Neuronal stem cell (in vitro differentiated cells): ENCODE data around the gene SLC8B1.

Experiments
- DNase-seq: peaks from one replicate; pipeline ENCODE4 v3.0.0-alpha.2; 2013; ENCODE audit warnings: low spot score
- H2AFZ ChIP-seq: one replicate; pipeline ENCODE4 v1.6.1; 2013; ENCODE audit warnings: mild to moderate bottlenecking, low read length, inconsistent platforms
- H2AK5ac ChIP-seq: 2 replicates; pipeline ENCODE4 v1.6.1; 2013; ENCODE audit warnings: low read depth, mild to moderate bottlenecking, inconsistent platforms, low read length, moderate library complexity, mixed read lengths
- H2BK120ac ChIP-seq: 2 replicates; pipeline ENCODE4 v1.6.1; 2013; ENCODE audit warnings: low read depth, mild to moderate bottlenecking, inconsistent platforms, low read length, moderate library complexity, mixed read lengths
- H2BK12ac ChIP-seq: one replicate; pipeline ENCODE4 v1.6.1; 2013; ENCODE audit warnings: low read length, inconsistent platforms
- H2BK15ac ChIP-seq: 2 replicates; pipeline ENCODE4 v1.6.1; 2013; ENCODE audit warnings: mild to moderate bottlenecking, low read length, inconsistent platforms, mixed read lengths
- H2BK5ac ChIP-seq: one replicate; pipeline ENCODE4 v1.6.1; 2013; ENCODE audit warnings: inconsistent platforms, mild to moderate bottlenecking, low read length, moderate library complexity
- H3K14ac ChIP-seq: one replicate; pipeline ENCODE4 v1.6.1; 2013; ENCODE audit warnings: low read length, inconsistent platforms
- H3K18ac ChIP-seq: 2 replicates; pipeline ENCODE4 v1.6.1; 2013; ENCODE audit warnings: low read length, inconsistent platforms
- H3K23ac ChIP-seq: 2 replicates; pipeline ENCODE4 v1.6.1; 2013; ENCODE audit warnings: low read depth, mild to moderate bottlenecking, mixed read lengths, low read length, inconsistent platforms; ENCODE audit not compliant: poor library complexity
- H3K27ac ChIP-seq: replicated peaks from 3 replicates; pipeline ENCODE4 v1.5.1; 2013; ENCODE audit warnings: low read length, inconsistent platforms
- H3K27me3 ChIP-seq, 3 experiments: 2 replicates each; pipeline ENCODE4 v1.6.1; 2013; ENCODE audit warnings: low read length in 3 of 3, mild to moderate bottlenecking in 2 of 3, inconsistent platforms in 1 of 3, low read depth in 1 of 3, mixed read lengths in 1 of 3, moderate library complexity in 1 of 3; ENCODE audit not compliant: control insufficient read depth in 3 of 3, insufficient read depth in 3 of 3
- H3K36me3 ChIP-seq, 2 donors: replicated peaks in 1 of 2; 2 replicates each; pipeline ENCODE4 v1.6.1; 2013; ENCODE audit warnings: low read length in 2 of 2; ENCODE audit not compliant: control insufficient read depth in 2 of 2, insufficient read depth in 2 of 2
- H3K4ac ChIP-seq: 2 replicates; pipeline ENCODE4 v1.6.1; 2013; ENCODE audit warnings: inconsistent platforms, mild to moderate bottlenecking, low read length, moderate library complexity
- H3K4me1 ChIP-seq, 2 donors: 1 replicate in 1 of 2; 2 replicates in 1 of 2; pipeline ENCODE4 v1.6.1; 2013; ENCODE audit warnings: low read length in 2 of 2, low read depth in 1 of 2; ENCODE audit not compliant: control insufficient read depth in 2 of 2, insufficient read depth in 1 of 2
- H3K4me2 ChIP-seq: one replicate; pipeline ENCODE4 v1.6.1; 2013; ENCODE audit warnings: mild to moderate bottlenecking, low read length, inconsistent platforms; ENCODE audit not compliant: insufficient read depth, poor library complexity, severe bottlenecking
- H3K4me3 ChIP-seq, 2 donors: 2 replicates each; pipeline ENCODE4 v1.5.1; 2013; ENCODE audit warnings: low read length in 2 of 2, mild to moderate bottlenecking in 2 of 2, inconsistent platforms in 1 of 2, moderate library complexity in 1 of 2
- H3K79me1 ChIP-seq: one replicate; pipeline ENCODE4 v1.6.1; 2013; ENCODE audit warnings: low read depth, mild to moderate bottlenecking, inconsistent platforms, low read length, moderate library complexity
- H3K9ac ChIP-seq: one replicate; pipeline ENCODE4 v1.6.1; 2013; ENCODE audit warnings: mild to moderate bottlenecking, low read depth, low read length, inconsistent platforms; ENCODE audit not compliant: poor library complexity
- H3K9me3 ChIP-seq, 2 donors: replicated peaks in 1 of 2; 2 replicates each; pipeline versions ENCODE3 to v1.6.1; 2013; ENCODE audit warnings: low read length in 2 of 2, mild to moderate bottlenecking in 2 of 2, inconsistent platforms in 1 of 2, low read depth in 1 of 2, mixed read lengths in 1 of 2, moderate library complexity in 1 of 2; ENCODE audit not compliant: control insufficient read depth in 2 of 2, insufficient read depth in 1 of 2
- H4K8ac ChIP-seq: one replicate; pipeline ENCODE4 v1.6.1; 2013; ENCODE audit warnings: low read depth, mild to moderate bottlenecking, inconsistent platforms, low read length, moderate library complexity
- H4K91ac ChIP-seq: one replicate; pipeline ENCODE4 v1.6.1; 2013; ENCODE audit warnings: low read length, low read depth, mild to moderate bottlenecking, inconsistent platforms; ENCODE audit not compliant: poor library complexity
- WGBS, 2 donors: extraction: QIAGEN DNeasy Blood & Tissue Kit; methylation state at CpG; one replicate each; pipeline ENCODE4 v1.1.7; 2013; ENCODE audit warnings: missing lambda C conversion rate in 2 of 2, mixed read lengths in 1 of 2; ENCODE audit not compliant: insufficient read length in 2 of 2, insufficient replicate concordance in 1 of 2; ENCODE audit errors: extremely low coverage in 2 of 2; 5-methylcytosine and 5-hydroxymethylcytosine counted together

SLC8B1 gene

GRCh38 chr12:113332688-113333417 lies 2.1 kb downstream of the SLC8B1 start:
- Histone ChIP-seq H2BK12ac (no peak overlapping the region), H3K9me3 (peaks cover 0 to 5% of the 10 kb centered on the region in 2 donors), H3K4me1 (peaks cover 2 to 3% of the 10 kb centered on the region in 2 donors), H3K79me1 (no peaks in the 10 kb centered on the region), H2BK15ac (no peak overlapping the region), H2BK5ac (no peak overlapping the region), H3K4me2 (no peak overlapping the region), H3K27me3 (peaks cover 2 to 10% (median 2%) of the 10 kb centered on the region in 3 experiments), H3K14ac (no peak overlapping the region), H3K18ac (no peak overlapping the region), H4K8ac (no peak overlapping the region), H3K23ac (no peak overlapping the region), H2AFZ (no peak overlapping the region), H3K27ac (no peak overlapping the region), H3K9ac (no peak overlapping the region), H3K4me3 (no peak overlapping the region), H2AK5ac (no peak overlapping the region), H3K4ac (no peak overlapping the region), H2BK120ac (no peak overlapping the region), H4K91ac (no peak overlapping the region), H3K36me3 (no peaks in the 10 kb centered on the region)
- DNase-seq: no peak
- no CpG with 5 or more reads among the region's 17 CpGs for WGBS, 2 donors

- DNase-seq: no peak
- no peak overlapping the region for H3K9ac ChIP-seq
- H4K91ac ChIP-seq: no peak overlapping the region
- no peak overlapping the region for H3K18ac ChIP-seq
- H3K36me3 ChIP-seq: no peaks in the 10 kb centered on the region
- H2AK5ac ChIP-seq: no peak overlapping the region
- H3K14ac ChIP-seq: no peak overlapping the region
- H3K27ac ChIP-seq: no peak overlapping the region
- H3K79me1 ChIP-seq: no peaks in the 10 kb centered on the region
- H2BK12ac ChIP-seq: no peak overlapping the region
- peaks cover 2 to 3% of the 10 kb centered on the region in 2 donors for H3K4me1 ChIP-seq
- no peak overlapping the region for H2BK15ac ChIP-seq
- peaks cover 0 to 2% of the 10 kb centered on the region in 2 donors for H3K9me3 ChIP-seq
- no peak overlapping the region for H3K23ac ChIP-seq
- no peak overlapping the region for H3K4me2 ChIP-seq
- H2AFZ ChIP-seq: no peak overlapping the region
- H3K4ac ChIP-seq: no peak overlapping the region
- no CpG with 5 or more reads among the region's 2 CpGs for WGBS, 2 donors
- no peak overlapping the region for H3K4me3 ChIP-seq
- H2BK5ac ChIP-seq: no peak overlapping the region
- H2BK120ac ChIP-seq: no peak overlapping the region
- H3K27me3 ChIP-seq: peaks cover 0 to 10% (median 2%) of the 10 kb centered on the region in 3 experiments
- no peak overlapping the region for H4K8ac ChIP-seq
Observed at GRCh38 chr12:113330505-113330904, 4.4 kb downstream of the SLC8B1 start.

GRCh38 chr12:113329791-113330417 lies 5.0 kb downstream of the SLC8B1 start:
- Histone ChIP-seq H3K9ac (no peak overlapping the region), H3K36me3 (no peaks in the 10 kb centered on the region), H3K4me2 (no peak overlapping the region), H3K4me1 (peaks cover 2% of the 10 kb centered on the region in 2 donors), H2BK120ac (no peak overlapping the region), H2AFZ (no peak overlapping the region), H2BK12ac (no peak overlapping the region), H3K4ac (no peak overlapping the region), H2BK15ac (no peak overlapping the region), H3K14ac (no peak overlapping the region), H4K91ac (no peak overlapping the region), H3K27me3 (peaks cover 0 to 10% (median 2%) of the 10 kb centered on the region in 3 experiments), H3K23ac (no peak overlapping the region), H2BK5ac (peak overlapping the region; percentile 54), H3K79me1 (no peaks in the 10 kb centered on the region), H4K8ac (no peak overlapping the region), H2AK5ac (no peak overlapping the region), H3K18ac (no peak overlapping the region), H3K9me3 (peaks cover 0 to 2% of the 10 kb centered on the region in 2 donors), H3K27ac (no peak overlapping the region), H3K4me3 (no peak overlapping the region)
- no peak for DNase-seq
- WGBS, 2 donors: no CpG with 5 or more reads among the region's 1 CpG

DNA sequence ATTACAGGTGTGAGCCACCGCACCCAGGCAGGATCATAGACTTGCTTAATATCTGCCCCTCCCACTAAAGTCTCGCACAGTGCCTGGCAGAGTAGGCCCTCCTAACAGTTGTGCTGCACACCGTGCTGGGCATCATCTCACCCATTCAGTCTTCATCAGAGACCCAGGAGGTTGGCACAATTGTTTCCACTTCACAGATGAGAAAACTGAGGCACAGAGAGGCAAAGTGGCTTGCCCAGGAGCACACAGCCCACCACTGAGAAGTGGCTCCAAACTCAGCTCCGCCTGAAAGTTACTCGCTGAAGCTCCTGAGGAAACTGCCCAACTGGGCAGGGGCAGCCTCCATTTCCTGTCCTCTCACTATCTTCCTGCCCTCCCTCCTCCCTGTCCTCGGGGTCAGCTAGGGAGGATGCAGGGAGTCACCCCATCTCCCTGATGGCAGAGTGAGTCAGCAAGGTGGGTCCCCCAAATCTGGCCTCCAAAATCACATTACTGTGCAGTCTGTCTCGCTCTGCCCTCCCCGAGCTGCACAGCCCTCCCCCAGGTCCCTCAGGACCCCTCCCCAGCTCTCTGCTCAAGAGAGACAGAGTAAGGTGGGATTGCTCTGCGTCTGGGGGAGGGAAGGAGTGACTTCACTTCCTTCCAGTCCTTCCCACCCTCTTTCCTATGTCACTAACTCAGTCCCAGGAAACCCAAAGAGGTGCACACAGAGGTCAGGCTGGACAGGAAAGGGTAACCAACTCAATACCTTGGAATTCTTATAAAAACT lies 5.7 kb downstream of the SLC8B1 start:
- no peak overlapping the region for H3K27ac ChIP-seq
- no peaks in the 10 kb centered on the region for H3K4me1 ChIP-seq
- no peak overlapping the region for H2BK120ac ChIP-seq
- H3K27me3 ChIP-seq: peaks cover 0 to 5% (median 0%) of the 10 kb centered on the region in 3 experiments
- no peak overlapping the region for H2BK15ac ChIP-seq
- no peak overlapping the region for H2BK12ac ChIP-seq
- no peak overlapping the region for H3K14ac ChIP-seq
- H2AFZ ChIP-seq: no peak overlapping the region
- WGBS, 2 donors: no CpG with 5 or more reads among the region's 9 CpGs
- no peak overlapping the region for H3K4me2 ChIP-seq
- no peak overlapping the region for H3K23ac ChIP-seq
- H3K4ac ChIP-seq: no peak overlapping the region
- peaks cover 0 to 2% of the 10 kb centered on the region in 2 donors for H3K9me3 ChIP-seq
- no peaks in the 10 kb centered on the region for H3K79me1 ChIP-seq
- no peak for DNase-seq
- H3K4me3 ChIP-seq: no peak overlapping the region
- H4K8ac ChIP-seq: no peak overlapping the region
- no peak overlapping the region for H2AK5ac ChIP-seq
- no peak overlapping the region for H4K91ac ChIP-seq
- peak overlapping the region; percentile 72 for H3K18ac ChIP-seq
- H3K36me3 ChIP-seq: no peaks in the 10 kb centered on the region
- no peak overlapping the region for H3K9ac ChIP-seq
- H2BK5ac ChIP-seq: peak overlapping the region; percentile 54
